ENCODE results near the gene CENPW. TPM values are rescaled to one million over a fixed set of nuclear protein-coding genes. Genes with fewer than 3 reads are reported as not detected.

Gene CENPW
- total RNA-seq, 4 donors from 2014 or later, result not detected

GRCh38 chr6:126388104-126388598, 48.2 kb downstream of the CENPW start:
- H3K27ac ChIP-seq, result no peak overlapping the region
- no peaks in the 10 kb centered on the region for H3K27me3 ChIP-seq
- 35% methylated on average over 3 of the region's 3 CpGs for WGBS, 2 donors
- no peaks in the 10 kb centered on the region for H3K36me3 ChIP-seq
- no peak for DNase-seq (ENCODE audit: low spot score in 2 of 2)
- H3K4me1 ChIP-seq, result no peaks in the 10 kb centered on the region
- no peak overlapping the region for H3K4me3 ChIP-seq
- peaks cover 0 to 29% (median 8%) of the 10 kb centered on the region in 4 donors for H3K9me3 ChIP-seq
- TF ChIP-seq POLR2A (IDR thresholded peaks at IDR 0.05) (no peak), CTCF (IDR thresholded peaks at IDR 0.05) (no peak), EP300 (IDR thresholded peaks at IDR 0.05) (no peak)

DNA sequence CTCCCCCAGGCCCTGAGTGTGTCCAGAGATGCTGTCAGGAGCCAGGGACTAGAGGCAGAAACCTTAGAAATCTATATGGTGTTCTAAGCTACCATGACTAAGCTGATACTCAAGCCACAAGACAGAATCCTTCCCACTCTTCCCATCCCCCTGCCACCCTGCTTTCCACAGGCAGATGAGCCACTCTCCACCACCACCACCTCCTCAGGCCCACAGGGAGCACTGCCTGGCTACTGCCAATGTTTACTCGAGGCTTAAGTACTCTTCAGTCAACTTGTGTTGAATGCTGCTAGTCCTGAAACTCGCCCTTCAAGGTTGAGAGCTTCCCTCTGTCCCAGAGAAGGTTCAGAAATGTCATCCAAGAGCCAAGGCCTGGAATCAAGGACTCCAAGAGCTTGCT, 56.2 kb downstream of the CENPW start:
- Histone ChIP-seq H3K27ac (no peak overlapping the region), H3K27me3 (no peaks in the 10 kb centered on the region), H3K4me3 (no peak overlapping the region), H3K36me3 (no peaks in the 10 kb centered on the region), H3K4me1 (no peaks in the 10 kb centered on the region), H3K9me3 (peaks cover 0 to 17% (median 0%) of the 10 kb centered on the region in 4 donors)
- TF ChIP-seq POLR2A (IDR thresholded peaks at IDR 0.05), result no peak
- no peak for DNase-seq (ENCODE audit: low spot score in 2 of 2)
- 68 to 73% methylated on average over 2 of the region's 2 CpGs for WGBS, 2 donors

Data from tibial nerve (tissue), 4 donors.